Measurements from ENCODE around the gene CSMD2.
"Not testable (repeated sequence)": the region's sequence is repeated elsewhere in the genome, so short reads cannot be mapped to it uniquely, and the experiment has no call there.

Gene CSMD2

DNA sequence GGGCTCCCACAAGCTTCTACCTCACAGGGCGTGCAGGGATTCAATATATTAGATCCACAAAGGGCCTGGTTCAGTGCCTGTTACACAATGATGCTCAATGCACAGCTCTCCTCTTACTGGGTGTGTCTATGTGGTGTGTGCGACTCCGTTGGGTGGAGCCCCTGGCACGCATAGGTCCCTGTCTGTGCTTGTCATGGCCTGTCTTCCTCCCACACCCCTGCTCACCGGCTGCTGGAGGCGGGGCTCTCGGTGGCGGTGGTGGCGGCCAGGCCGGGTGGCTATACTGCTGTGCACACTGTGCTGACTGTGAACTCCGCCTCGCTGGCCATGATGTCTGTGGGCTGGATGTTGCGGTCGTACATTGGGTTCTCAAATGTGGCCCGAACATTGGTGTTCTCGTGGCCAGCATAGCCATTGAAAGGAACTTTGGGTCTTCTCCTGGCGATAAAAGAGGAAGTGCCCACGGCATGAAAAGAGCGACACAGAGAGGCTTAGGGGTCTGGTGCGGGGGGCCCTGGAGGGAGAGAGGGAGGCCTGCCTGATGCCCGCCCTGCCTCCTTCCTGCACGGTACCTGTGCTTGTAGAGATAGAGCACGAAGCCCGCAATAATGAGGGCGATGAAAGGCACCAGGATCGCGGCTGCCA, 645.7 kb downstream of the CSMD2 start:
- DNase-seq, result no peak

DNA sequence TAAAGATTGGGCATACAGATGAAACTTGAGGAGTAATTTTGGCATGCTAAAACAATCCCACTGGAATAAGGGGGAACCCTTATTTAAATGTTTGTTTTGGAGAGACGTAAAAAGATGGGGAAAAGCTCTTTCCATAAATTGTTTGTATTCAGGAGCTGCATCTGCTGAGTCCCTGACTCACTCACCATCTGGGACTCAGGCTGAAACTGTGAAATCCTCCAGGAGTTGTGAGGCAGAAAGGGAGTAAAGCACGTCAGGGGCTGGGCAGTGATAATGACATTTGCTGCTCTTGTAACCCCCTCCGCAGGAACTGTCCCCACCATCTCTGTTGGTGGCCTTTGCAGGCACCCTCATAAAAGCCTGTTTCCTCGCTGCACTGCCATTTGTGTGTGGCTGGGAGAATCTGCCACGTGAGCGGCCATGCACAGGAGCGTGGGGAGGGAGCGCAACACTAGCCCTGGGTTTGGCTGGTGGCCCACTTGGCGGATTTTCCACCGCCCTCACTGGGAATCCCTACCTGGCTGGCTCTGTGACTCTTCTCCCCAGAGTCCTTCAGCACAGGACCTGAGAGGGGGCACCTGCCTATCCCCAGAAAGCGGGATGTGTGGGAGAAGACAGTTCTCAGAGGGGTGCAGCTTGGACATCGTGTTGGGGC, 647.3 kb downstream of the CSMD2 start:
- peak; percentile 18 for DNase-seq

DNA sequence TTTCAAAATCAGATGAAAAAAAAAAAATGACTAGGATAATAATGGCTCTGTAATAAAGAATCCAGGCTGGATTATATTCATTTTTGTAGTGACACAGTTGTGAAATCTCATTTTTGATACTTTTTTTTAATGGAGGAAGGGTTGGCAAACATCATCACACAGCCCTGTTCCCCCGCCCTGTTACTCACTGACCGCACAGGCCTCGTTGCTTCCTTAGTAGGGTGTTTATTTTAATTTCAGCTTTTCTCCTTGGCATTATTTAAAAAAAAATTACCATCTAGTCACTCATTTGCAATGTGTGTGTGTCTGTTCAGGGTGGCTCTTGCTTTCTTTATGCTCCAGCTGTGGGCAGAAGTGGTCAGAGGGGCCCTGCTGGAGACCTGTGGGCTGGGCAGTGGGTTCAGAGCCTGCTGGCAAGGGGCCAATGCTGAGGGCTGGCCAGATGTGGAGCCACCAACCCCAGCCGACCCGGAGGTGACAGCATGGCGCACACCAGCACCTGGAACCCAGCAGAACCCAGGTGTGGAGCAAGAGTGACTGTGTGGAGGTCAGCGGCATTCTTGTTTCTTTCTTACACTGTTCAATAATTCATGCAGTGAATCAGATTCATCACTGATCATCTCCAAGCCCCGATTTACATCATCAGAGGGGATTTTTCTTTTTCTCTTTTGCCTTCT, 648.0 kb downstream of the CSMD2 start:
- DNase-seq, result no peak

GRCh38 chr1:33516428-33516827, 648.6 kb downstream of the CSMD2 start:
- DNase-seq, result no peak

DNA sequence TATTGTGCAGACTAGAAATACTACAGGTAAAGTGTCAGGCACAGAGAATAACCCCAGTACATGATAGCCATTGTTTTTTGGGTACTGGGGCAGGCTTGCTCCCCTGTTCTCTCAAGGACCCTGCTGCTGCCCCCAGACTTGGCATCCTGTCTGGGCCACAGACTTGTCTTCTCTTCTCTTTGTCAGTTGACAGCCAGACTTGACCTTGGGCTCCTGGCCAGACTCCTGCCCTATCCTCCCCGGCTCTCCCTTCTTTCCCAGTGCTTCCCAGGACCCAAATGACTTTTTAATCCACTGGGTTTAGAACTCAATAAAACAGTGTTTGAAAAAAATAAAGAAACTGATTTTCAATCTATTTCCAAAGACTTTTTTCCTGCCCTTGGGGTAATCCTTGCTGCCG, 649.4 kb downstream of the CSMD2 start:
- DNase-seq, result no peak

GRCh38 chr1:33515112-33515511, 649.9 kb downstream of the CSMD2 start:
- DNase-seq, result no peak

- no peak for DNase-seq
Measured at GRCh38 chr1:33512226-33513011, 652.6 kb downstream of the CSMD2 start.

GRCh38 chr1:33509276-33509675, 655.8 kb downstream of the CSMD2 start:
- DNase-seq, result not testable (repeated sequence)

- DNase-seq, result no peak
Measured at GRCh38 chr1:33508151-33508550, 656.9 kb downstream of the CSMD2 start.

GRCh38 chr1:33507661-33508060, 657.4 kb downstream of the CSMD2 start:
- DNase-seq, result no peak

- DNase-seq, result no peak
Measured at GRCh38 chr1:33503506-33503905, 661.5 kb downstream of the CSMD2 start.

- DNase-seq, result peak; percentile 40
Measured at GRCh38 chr1:33502726-33503125, 662.3 kb downstream of the CSMD2 start.

- DNase-seq, result no peak
Measured at GRCh38 chr1:33501774-33502173, 663.3 kb downstream of the CSMD2 start.

DNA sequence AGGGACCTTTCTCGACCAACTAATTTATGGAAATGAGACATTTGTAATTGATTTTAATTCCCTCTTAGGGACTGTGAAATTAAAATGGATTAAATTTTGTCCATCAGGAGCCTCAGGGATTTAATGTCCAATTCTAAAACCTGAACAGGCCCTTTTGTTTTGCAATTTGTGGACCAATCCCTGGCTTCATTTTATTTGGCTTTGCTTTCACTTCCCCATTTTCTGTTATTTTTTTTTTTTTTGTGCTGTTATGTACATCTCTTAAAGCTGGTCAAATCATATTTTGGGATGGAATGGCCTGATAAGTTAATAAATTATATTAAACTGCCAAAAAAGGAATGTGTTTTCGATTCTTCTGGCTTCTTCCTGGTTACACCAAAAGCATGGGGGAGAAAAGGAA, 663.7 kb downstream of the CSMD2 start:
- no peak for DNase-seq

- DNase-seq, result no peak
Measured at GRCh38 chr1:33500547-33500946, 664.5 kb downstream of the CSMD2 start.

- DNase-seq, result no peak
Measured at GRCh38 chr1:33497410-33497809, 667.6 kb downstream of the CSMD2 start.

DNA sequence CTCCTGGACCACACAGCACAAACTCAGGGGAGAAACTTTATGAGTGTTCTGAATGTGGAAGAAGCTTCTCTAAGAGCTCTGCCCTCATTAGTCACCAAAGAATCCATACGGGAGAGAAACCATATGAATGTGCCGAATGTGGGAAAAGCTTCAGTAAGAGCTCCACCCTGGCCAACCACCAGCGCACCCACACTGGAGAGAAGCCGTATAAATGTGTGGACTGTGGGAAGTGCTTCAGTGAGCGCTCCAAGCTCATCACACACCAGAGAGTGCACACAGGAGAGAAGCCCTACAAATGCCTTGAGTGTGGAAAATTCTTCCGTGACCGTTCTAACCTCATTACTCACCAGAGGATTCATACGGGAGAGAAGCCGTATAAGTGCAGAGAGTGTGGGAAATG, 670.1 kb downstream of the CSMD2 start:
- DNase-seq, result no peak

DNA sequence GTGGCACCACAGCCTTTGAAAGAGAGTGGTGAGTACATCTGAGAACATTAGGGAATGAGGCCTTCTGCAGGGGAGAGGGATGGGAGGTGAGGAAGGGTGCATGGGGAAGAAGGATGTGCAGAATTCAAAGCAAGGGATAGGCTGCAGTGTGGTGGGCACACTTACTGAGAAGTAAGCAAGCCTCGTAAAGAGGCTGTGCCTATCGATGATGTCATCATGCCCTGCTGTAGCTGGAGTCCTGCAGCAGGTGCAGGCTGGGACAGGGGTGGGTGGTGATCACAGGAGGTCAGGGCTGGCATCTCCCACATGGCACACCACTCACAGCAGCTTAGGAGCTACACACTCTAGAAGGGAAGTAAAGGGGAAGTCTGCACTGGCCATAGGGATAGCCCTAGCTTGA, 676.4 kb downstream of the CSMD2 start:
- DNase-seq, result no peak

DNA sequence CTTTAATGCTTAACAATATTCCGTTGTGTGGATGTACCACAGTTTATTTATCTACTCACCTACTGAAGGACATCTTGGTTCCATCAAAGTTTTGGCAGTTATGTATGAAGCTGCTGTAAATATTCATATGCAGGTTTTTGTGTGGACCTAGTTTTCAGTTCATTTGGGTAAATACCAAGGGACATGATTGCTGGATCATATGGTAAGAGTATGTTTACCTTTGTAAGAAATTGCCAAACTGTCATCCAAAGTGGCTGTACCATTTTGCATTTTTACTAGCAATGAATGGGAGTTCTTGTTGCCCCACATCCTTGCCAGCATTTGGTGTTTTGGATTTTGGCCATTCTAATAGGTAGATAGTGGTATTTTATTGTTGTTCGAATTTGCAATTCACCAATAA, 682.6 kb downstream of the CSMD2 start:
- no peak for DNase-seq

DNA sequence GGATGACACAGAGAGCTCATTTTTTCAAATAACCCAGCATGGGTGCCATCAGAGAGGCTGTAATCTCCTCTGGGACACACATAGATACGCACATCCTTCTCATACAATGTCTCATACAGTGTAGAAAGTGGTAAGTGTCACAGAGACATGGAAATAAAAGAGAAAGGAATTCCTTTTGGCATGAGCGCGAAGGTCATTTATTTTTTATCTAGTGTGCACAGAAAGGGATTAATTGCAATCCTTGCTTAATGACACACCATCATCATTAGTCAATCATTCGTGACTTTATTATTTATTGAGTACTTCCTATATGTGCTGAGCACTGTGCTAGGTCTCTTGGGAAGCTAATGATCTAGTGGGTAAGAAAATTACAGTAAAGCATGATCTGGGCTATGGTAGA, 687.6 kb downstream of the CSMD2 start:
- DNase-seq, result no peak

GRCh38 chr1:33473900-33474299, 691.1 kb downstream of the CSMD2 start:
- no peak for DNase-seq

- peak; percentile 99 for DNase-seq
Measured at GRCh38 chr1:33472269-33472980, 692.6 kb downstream of the CSMD2 start, which contains the start of gene ZSCAN20. Gene ZSCAN20 (plus strand): TSS chr1:33472645. CDS start chr1:33479289, 6,644 bp downstream.
